H9 (cell line): ENCODE measurements around the gene P3R3URF. TPM values are rescaled to one million over a fixed set of nuclear protein-coding genes. Genes with fewer than 3 reads are reported as not detected.

Source experiments
- DNase-seq: peaks from one replicate; pipeline ENCODE4 v3.0.0-alpha.2; 2017
- H2AFZ ChIP-seq: one replicate; pipeline ENCODE4 v1.6.1; 2013; ENCODE audit warnings: mild to moderate bottlenecking, low read length, control low read depth, moderate library complexity
- H2AK5ac ChIP-seq: 2 replicates; pipeline ENCODE4 v1.6.1; 2013; ENCODE audit warnings: low read length, control low read depth, mixed read lengths; ENCODE audit not compliant: insufficient read length
- H2BK120ac ChIP-seq: one replicate; pipeline ENCODE4 v1.6.1; 2013; ENCODE audit warnings: low read depth, mild to moderate bottlenecking, low read length, control low read depth, inconsistent platforms; ENCODE audit not compliant: poor library complexity, severe bottlenecking
- H2BK12ac ChIP-seq: 2 replicates; pipeline ENCODE4 v1.6.1; 2013; ENCODE audit warnings: low read length, control low read depth, mixed read lengths, low read depth; ENCODE audit not compliant: insufficient read length
- H2BK15ac ChIP-seq: 2 replicates; pipeline ENCODE4 v1.6.1; 2013; ENCODE audit warnings: low read depth, low read length, control low read depth
- H2BK20ac ChIP-seq: one replicate; pipeline ENCODE4 v1.6.1; 2013; ENCODE audit warnings: low read depth, mild to moderate bottlenecking, low read length, control low read depth, inconsistent platforms; ENCODE audit not compliant: poor library complexity, severe bottlenecking
- H2BK5ac ChIP-seq: 2 replicates; pipeline ENCODE4 v1.6.1; 2013; ENCODE audit warnings: low read length, control low read depth, mixed read lengths; ENCODE audit not compliant: insufficient read length
- H3K14ac ChIP-seq: 2 replicates; pipeline ENCODE4 v1.6.1; 2013; ENCODE audit warnings: low read length, control low read depth; ENCODE audit not compliant: insufficient read depth
- H3K18ac ChIP-seq: 2 replicates; pipeline ENCODE4 v1.6.1; 2013; ENCODE audit warnings: low read depth, mild to moderate bottlenecking, mixed read lengths, low read length, control low read depth; ENCODE audit not compliant: insufficient read length
- H3K23ac ChIP-seq: 2 replicates; pipeline ENCODE4 v1.6.1; 2013; ENCODE audit warnings: low read length, control low read depth, mixed read lengths, low read depth; ENCODE audit not compliant: insufficient read length
- H3K23me2 ChIP-seq: 2 replicates; pipeline ENCODE4 v1.6.1; 2013; ENCODE audit warnings: low read depth, mild to moderate bottlenecking, mixed read lengths, low read length, control low read depth; ENCODE audit not compliant: insufficient read length, poor library complexity, severe bottlenecking
- H3K27ac ChIP-seq: 2 replicates; pipeline ENCODE4 v1.5.1; 2013; ENCODE audit warnings: low read length, control low read depth, mixed read lengths, low read depth; ENCODE audit not compliant: insufficient read length
- H3K27me3 ChIP-seq: 2 replicates; pipeline ENCODE4 v1.6.1; 2013; ENCODE audit warnings: low read length, control low read depth, inconsistent platforms; ENCODE audit not compliant: insufficient read depth
- H3K4ac ChIP-seq: 2 replicates; pipeline ENCODE4 v1.6.1; 2013; ENCODE audit warnings: low read depth, mild to moderate bottlenecking, control low read depth, inconsistent platforms, low read length, moderate library complexity
- H3K4me1 ChIP-seq: 2 replicates; pipeline ENCODE4 v1.6.1; 2013; ENCODE audit warnings: low read length, control low read depth, inconsistent platforms; ENCODE audit not compliant: insufficient read depth
- H3K4me2 ChIP-seq: 2 replicates; pipeline ENCODE4 v1.6.1; 2013; ENCODE audit warnings: low read length, control low read depth, mixed read lengths; ENCODE audit not compliant: insufficient read length, insufficient read depth
- H3K56ac ChIP-seq: 2 replicates; pipeline ENCODE4 v1.6.1; 2013; ENCODE audit warnings: low read depth, mild to moderate bottlenecking, mixed read lengths, low read length, control low read depth; ENCODE audit not compliant: insufficient read length
- H3K79me1 ChIP-seq: 2 replicates; pipeline ENCODE4 v1.6.1; 2013; ENCODE audit warnings: low read depth, mild to moderate bottlenecking, moderate library complexity, low read length, control low read depth, inconsistent platforms; ENCODE audit not compliant: insufficient read depth, poor library complexity, severe bottlenecking
- H3K79me2 ChIP-seq: 2 replicates; pipeline ENCODE4 v1.6.1; 2013; ENCODE audit warnings: low read length, control low read depth, inconsistent platforms; ENCODE audit not compliant: insufficient read depth
- H3K9ac ChIP-seq: 2 replicates; pipeline ENCODE4 v1.6.1; 2013; ENCODE audit warnings: low read length, control low read depth, mixed read lengths; ENCODE audit not compliant: insufficient read length; ENCODE audit errors: extremely low read depth
- H3K9me3 ChIP-seq: one replicate; pipeline ENCODE4 v1.6.1; 2013; ENCODE audit warnings: low read depth, low read length, inconsistent platforms; ENCODE audit not compliant: control insufficient read depth
- H3T11ph ChIP-seq: one replicate; pipeline ENCODE4 v1.6.1; 2013; ENCODE audit warnings: mild to moderate bottlenecking, low read length, control low read depth, inconsistent platforms
- H4K20me1 ChIP-seq: one replicate; pipeline ENCODE4 v1.6.1; 2013; ENCODE audit not compliant: control insufficient read depth, insufficient read length, insufficient read depth
- H4K5ac ChIP-seq: 2 replicates; pipeline ENCODE4 v1.6.1; 2013; ENCODE audit warnings: low read depth, mild to moderate bottlenecking, mixed read lengths, low read length, control low read depth; ENCODE audit not compliant: insufficient read length
- H4K8ac ChIP-seq: replicated peaks from 2 replicates; pipeline ENCODE4 v1.6.1; 2013; ENCODE audit warnings: low read length, control low read depth, mixed read lengths, low read depth; ENCODE audit not compliant: insufficient read length
- H4K91ac ChIP-seq: 2 replicates; pipeline ENCODE4 v1.6.1; 2013; ENCODE audit warnings: low read depth, mild to moderate bottlenecking, moderate library complexity, mixed read lengths, low read length, control low read depth; ENCODE audit not compliant: insufficient read length
- H3K27ac Mint-ChIP-seq, 3 experiments: 2 replicates in 2 of 3; 3 replicates in 1 of 3; pipeline ENCODE4 v1.8.0; 2020 to 2021; ENCODE audit warnings: mixed read lengths in 3 of 3, mild to moderate bottlenecking in 1 of 3, moderate library complexity in 1 of 3
- H3K27me3 Mint-ChIP-seq: 2 replicates; pipeline ENCODE4 v1.8.0; 2021; ENCODE audit warnings: low read depth, mild to moderate bottlenecking, moderate library complexity, mixed read lengths
- H3K36me3 Mint-ChIP-seq, 3 experiments: 2 replicates in 2 of 3; 3 replicates in 1 of 3; pipeline ENCODE4 v1.8.0; 2020 to 2021; ENCODE audit warnings: low read depth in 3 of 3, mixed read lengths in 3 of 3; ENCODE audit not compliant: insufficient read depth in 1 of 3
- H3K4me1 Mint-ChIP-seq, 2 experiments: 2 replicates each; pipeline ENCODE4 v1.8.0; 2020; ENCODE audit warnings: mixed read lengths in 2 of 2
- H3K4me3 Mint-ChIP-seq, 2 experiments: 2 replicates in 1 of 2; 3 replicates in 1 of 2; pipeline ENCODE4 v1.8.0; 2020 to 2021; ENCODE audit warnings: mild to moderate bottlenecking in 2 of 2, mixed read lengths in 2 of 2, moderate library complexity in 1 of 2
- H3K9me3 Mint-ChIP-seq, 2 experiments: 2 replicates in 1 of 2; 3 replicates in 1 of 2; pipeline ENCODE4 v1.8.0; 2020; ENCODE audit warnings: mild to moderate bottlenecking in 2 of 2, mixed read lengths in 2 of 2, moderate library complexity in 1 of 2
- WGBS: extraction: QIAGEN DNeasy Blood & Tissue Kit; methylation state at CpG from one replicate; pipeline ENCODE4 v1.1.7; 2013; ENCODE audit warnings: missing lambda C conversion rate, low lambda C conversion rate, mixed read lengths; ENCODE audit not compliant: insufficient read length; ENCODE audit errors: extremely low coverage; 5-methylcytosine and 5-hydroxymethylcytosine counted together
- total RNA-seq: library from RNA; stranded (reverse); gene quantifications from 2 replicates; pipeline ENCODE4 v1.2.1, GENCODE V29; 2021
- TF ChIP-seq, protein P1 (sequence below): fragments of 200-600 bp; sonication (generic); conservative IDR thresholded peaks from 3 replicates; pipeline ENCODE4 v1.8.0; 2021; ENCODE audit warnings: antibody characterized with exemption, mild to moderate bottlenecking

Gene P3R3URF
- total RNA-seq, 1 experiment from 2014 or later = not detected

DNA sequence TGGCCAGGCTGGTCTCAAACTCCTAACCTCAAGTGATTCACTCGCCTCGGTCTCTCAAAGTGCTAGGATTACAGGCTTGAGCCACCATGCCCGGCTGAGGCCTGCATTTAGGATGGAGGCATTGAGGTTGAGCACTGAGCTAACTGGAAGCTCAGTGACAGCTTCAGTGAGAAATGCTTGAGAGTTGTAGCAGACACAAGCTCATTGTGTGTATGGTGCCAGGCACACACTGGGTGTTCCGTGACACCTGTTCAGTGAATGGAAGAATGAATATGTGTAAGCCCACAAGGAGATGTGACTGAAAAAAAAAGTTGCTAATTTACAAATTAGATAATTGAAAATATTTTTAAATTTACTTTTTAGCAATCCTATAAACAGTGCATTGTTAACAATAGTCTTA is 48.7 kb upstream of the P3R3URF start:
- no peak overlapping the region for H4K5ac ChIP-seq
- H3T11ph ChIP-seq = no peak overlapping the region
- H2BK5ac ChIP-seq = no peak overlapping the region
- no peak overlapping the region for H4K91ac ChIP-seq
- no peak overlapping the region for H2BK120ac ChIP-seq
- H2BK15ac ChIP-seq = no peak overlapping the region
- no peak overlapping the region for H3K4ac ChIP-seq
- H2BK20ac ChIP-seq = no peak overlapping the region
- H3K9ac ChIP-seq = no peak overlapping the region
- no peaks in the 10 kb centered on the region for H3K9me3 ChIP-seq
- H3K14ac ChIP-seq = no peak overlapping the region
- no peaks in the 10 kb centered on the region for H3K27me3 Mint-ChIP-seq
- no peak overlapping the region for H3K18ac ChIP-seq
- H3K79me1 ChIP-seq = no peaks in the 10 kb centered on the region
- H2AFZ ChIP-seq = no peak overlapping the region
- WGBS = no CpG with 5 or more reads among the region's 4 CpGs
- no peak overlapping the region for H3K23ac ChIP-seq
- no peaks in the 10 kb centered on the region for H3K23me2 ChIP-seq
- H4K8ac ChIP-seq = no peak overlapping the region
- H3K27ac Mint-ChIP-seq = no peak overlapping the region
- H3K79me2 ChIP-seq = no peaks in the 10 kb centered on the region
- H3K4me2 ChIP-seq = no peak overlapping the region
- H3K27me3 ChIP-seq = no peaks in the 10 kb centered on the region
- no peak overlapping the region for H3K56ac ChIP-seq
- H4K20me1 ChIP-seq = no peaks in the 10 kb centered on the region
- H3K9me3 Mint-ChIP-seq = no peaks in the 10 kb centered on the region
- H3K4me3 Mint-ChIP-seq = no peak overlapping the region
- no peak overlapping the region for H2AK5ac ChIP-seq
- no peak for DNase-seq
- no peak overlapping the region for H2BK12ac ChIP-seq
- H3K27ac ChIP-seq = no peak overlapping the region
- no peaks in the 10 kb centered on the region; the same call in 1 of the 2 replicates for H3K4me1 ChIP-seq
- peaks cover 31 to 37% of the 10 kb centered on the region in 2 experiments for H3K4me1 Mint-ChIP-seq
- TF ChIP-seq, protein P1, sequence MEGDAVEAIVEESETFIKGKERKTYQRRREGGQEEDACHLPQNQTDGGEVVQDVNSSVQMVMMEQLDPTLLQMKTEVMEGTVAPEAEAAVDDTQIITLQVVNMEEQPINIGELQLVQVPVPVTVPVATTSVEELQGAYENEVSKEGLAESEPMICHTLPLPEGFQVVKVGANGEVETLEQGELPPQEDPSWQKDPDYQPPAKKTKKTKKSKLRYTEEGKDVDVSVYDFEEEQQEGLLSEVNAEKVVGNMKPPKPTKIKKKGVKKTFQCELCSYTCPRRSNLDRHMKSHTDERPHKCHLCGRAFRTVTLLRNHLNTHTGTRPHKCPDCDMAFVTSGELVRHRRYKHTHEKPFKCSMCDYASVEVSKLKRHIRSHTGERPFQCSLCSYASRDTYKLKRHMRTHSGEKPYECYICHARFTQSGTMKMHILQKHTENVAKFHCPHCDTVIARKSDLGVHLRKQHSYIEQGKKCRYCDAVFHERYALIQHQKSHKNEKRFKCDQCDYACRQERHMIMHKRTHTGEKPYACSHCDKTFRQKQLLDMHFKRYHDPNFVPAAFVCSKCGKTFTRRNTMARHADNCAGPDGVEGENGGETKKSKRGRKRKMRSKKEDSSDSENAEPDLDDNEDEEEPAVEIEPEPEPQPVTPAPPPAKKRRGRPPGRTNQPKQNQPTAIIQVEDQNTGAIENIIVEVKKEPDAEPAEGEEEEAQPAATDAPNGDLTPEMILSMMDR = no peak
- H3K36me3 Mint-ChIP-seq = peaks cover 0 to 13% (median 10%) of the 10 kb centered on the region in 3 experiments; a peak in 3 of 7 replicates
